ENCODE data around the gene CARS2.

Gene CARS2

DNA sequence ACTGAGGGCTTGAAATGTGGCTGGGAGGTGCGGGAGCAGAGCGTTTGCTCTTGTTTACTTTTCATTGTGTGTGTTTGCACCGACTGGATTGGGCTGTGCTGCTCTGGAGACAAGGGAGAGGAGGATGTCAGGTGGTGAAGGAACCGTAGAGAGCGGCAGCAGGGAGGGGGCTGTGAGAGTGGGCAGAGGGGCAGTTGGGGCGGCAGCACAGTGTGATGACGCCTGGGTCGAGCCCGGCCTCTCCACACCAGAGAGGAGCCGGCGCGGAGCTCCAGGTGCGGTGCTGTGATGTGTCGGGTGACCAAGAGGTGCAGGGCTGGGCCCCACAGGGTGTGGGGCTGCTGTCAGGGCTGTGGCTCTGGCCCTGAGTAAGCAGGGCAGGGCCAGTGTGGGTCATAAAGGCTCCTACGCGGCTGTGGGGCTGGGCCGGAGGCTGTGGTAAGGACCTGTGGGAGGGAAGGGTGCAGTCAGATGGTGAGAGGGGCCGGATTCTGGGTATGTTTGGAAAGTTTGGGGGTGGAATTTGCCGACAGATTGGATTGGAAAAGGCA is 80.1 kb downstream of the CARS2 start:
- H3K36me3 ChIP-seq (ENCODE audit: control insufficient read depth in 2 of 2, insufficient read depth in 1 of 2, low read length in 2 of 2) = peaks cover 4 to 52% of the 10 kb centered on the region in 2 experiments; a peak in 2 of 3 replicates

DNA sequence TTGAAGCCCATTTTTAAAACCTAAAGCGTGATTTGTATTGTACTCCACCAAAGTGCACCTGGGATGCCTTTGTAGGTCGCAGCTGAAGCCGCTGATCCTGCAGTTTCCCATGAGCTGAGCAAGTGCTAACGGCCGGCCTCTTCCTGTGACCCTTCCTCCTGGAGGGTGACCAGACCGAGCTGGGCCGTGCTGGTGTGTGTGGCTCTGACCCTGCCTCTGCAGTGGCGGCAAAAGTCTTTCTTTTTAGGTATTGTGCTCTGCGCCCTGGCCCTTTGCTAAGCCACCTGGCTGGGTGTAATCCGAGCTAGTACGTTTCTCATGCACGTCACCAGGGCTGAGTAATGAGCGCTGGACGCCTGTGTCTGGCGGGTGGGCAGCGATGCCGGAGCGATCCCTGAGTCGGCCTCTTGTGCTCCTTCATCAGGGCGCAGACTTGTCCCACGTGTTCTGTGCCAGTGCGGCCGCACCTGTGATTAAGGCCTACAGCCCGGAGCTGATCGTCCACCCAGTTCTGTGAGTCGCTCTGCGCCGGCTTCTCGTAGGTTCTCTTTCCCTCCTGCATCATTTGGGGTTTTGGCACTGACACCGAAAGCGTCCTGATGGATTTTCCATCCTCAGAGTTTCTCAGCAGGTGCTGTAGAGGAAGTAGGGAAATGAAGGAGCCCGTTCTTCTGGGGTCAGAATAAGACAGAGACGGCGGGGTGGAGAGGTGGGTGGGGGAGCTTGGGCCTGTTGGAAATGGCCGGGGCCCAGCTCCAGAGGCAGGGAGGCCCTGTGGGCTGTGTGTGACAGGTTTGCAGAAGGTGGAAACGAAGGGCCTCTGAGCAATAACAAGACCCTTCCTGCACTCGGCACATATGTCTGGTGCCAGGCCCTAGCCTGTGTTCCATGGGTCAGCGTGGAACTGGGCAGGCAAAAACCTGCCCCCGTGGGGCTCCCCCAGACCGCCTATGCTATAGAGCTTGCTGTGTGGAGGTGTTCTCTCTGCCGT is 80.9 kb downstream of the CARS2 start:
- ChIA-PET POLR2A (interaction anchor here (1.3 kb wide), 1 partner anchor 10 kb away, joined by 4 read pairs; the partner anchor contains the start of gene NAXD), CTCF (interaction anchor here (1.0 kb wide), 1 partner anchor 169 kb away, joined by 4 read pairs; no protein-coding TSS in a partner anchor)
- H3K4me3 ChIP-seq (ENCODE audit: low read depth, low read length) = no peak overlapping the region
- peaks cover 4 to 45% of the 10 kb centered on the region in 2 experiments; a peak in 2 of 3 replicates for H3K36me3 ChIP-seq (ENCODE audit: control insufficient read depth in 2 of 2, insufficient read depth in 1 of 2, low read length in 2 of 2)
- no peaks in the 10 kb centered on the region for H3K9me3 ChIP-seq (ENCODE audit: control insufficient read depth, insufficient read depth, low read depth, low read length)
- H3K4me1 ChIP-seq (ENCODE audit: control insufficient read depth, insufficient read depth, low read length) = no peaks in the 10 kb centered on the region
- H3K27ac ChIP-seq (ENCODE audit: extremely low read depth, low read depth, low read length) = 0 out of 2 replicates have a peak overlapping the region, but pooled peaks have one; percentile 9
- peak; percentile 22; the same call in 1 of the 2 replicates for TF ChIP-seq ZNF600 (tag by site-specific recombination; IDR thresholded peaks at IDR 0.05)
- TF ChIP-seq ZNF211 (tag by site-specific recombination; IDR thresholded peaks at IDR 0.05; ENCODE audit: low read depth) = no peak

More for the DNA sequence above, 80.1 kb downstream of the CARS2 start:
- ChIA-PET CTCF (no interaction called here), POLR2A (no interaction called here)
- TF ChIP-seq HOXD13 (CRISPR knock-in tag; IDR thresholded peaks at IDR 0.05; ENCODE audit: borderline replicate concordance) = no peak
- TF ChIP-seq, protein P1, sequence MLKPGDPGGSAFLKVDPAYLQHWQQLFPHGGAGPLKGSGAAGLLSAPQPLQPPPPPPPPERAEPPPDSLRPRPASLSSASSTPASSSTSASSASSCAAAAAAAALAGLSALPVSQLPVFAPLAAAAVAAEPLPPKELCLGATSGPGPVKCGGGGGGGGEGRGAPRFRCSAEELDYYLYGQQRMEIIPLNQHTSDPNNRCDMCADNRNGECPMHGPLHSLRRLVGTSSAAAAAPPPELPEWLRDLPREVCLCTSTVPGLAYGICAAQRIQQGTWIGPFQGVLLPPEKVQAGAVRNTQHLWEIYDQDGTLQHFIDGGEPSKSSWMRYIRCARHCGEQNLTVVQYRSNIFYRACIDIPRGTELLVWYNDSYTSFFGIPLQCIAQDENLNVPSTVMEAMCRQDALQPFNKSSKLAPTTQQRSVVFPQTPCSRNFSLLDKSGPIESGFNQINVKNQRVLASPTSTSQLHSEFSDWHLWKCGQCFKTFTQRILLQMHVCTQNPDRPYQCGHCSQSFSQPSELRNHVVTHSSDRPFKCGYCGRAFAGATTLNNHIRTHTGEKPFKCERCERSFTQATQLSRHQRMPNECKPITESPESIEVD (tag by site-specific recombination; IDR thresholded peaks at IDR 0.05) = no peak
- TF ChIP-seq EGR2 (tag by site-specific recombination; IDR thresholded peaks at IDR 0.05; ENCODE audit: low read depth) = peak; percentile 77
- TF ChIP-seq, protein P2, sequence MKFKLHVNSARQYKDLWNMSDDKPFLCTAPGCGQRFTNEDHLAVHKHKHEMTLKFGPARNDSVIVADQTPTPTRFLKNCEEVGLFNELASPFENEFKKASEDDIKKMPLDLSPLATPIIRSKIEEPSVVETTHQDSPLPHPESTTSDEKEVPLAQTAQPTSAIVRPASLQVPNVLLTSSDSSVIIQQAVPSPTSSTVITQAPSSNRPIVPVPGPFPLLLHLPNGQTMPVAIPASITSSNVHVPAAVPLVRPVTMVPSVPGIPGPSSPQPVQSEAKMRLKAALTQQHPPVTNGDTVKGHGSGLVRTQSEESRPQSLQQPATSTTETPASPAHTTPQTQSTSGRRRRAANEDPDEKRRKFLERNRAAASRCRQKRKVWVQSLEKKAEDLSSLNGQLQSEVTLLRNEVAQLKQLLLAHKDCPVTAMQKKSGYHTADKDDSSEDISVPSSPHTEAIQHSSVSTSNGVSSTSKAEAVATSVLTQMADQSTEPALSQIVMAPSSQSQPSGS (tag by site-specific recombination; IDR thresholded peaks at IDR 0.05; ENCODE audit: low read depth) = no peak
- TF ChIP-seq ZNF121 (tag by site-specific recombination; IDR thresholded peaks at IDR 0.05) = no peak
- no peak for TF ChIP-seq IKZF3 (tag by site-specific recombination; IDR thresholded peaks at IDR 0.05)
- peak; percentile 54; the same call in 1 of the 2 replicates for TF ChIP-seq ZFHX2 (tag by site-specific recombination; conservative IDR thresholded peaks at IDR 0.05)
- peak; percentile 59; the same call in 1 of the 2 replicates for TF ChIP-seq ZNF600 (tag by site-specific recombination; IDR thresholded peaks at IDR 0.05)
- TF ChIP-seq WT1 (tag by site-specific recombination; IDR thresholded peaks at IDR 0.05) = no peak
- TF ChIP-seq ZNF529 (tag by site-specific recombination; IDR thresholded peaks at IDR 0.05; ENCODE audit: insufficient replicate concordance) = no peak
- no peak for TF ChIP-seq KLF10 (tag by site-specific recombination; IDR thresholded peaks at IDR 0.05)
- TF ChIP-seq, protein P3, sequence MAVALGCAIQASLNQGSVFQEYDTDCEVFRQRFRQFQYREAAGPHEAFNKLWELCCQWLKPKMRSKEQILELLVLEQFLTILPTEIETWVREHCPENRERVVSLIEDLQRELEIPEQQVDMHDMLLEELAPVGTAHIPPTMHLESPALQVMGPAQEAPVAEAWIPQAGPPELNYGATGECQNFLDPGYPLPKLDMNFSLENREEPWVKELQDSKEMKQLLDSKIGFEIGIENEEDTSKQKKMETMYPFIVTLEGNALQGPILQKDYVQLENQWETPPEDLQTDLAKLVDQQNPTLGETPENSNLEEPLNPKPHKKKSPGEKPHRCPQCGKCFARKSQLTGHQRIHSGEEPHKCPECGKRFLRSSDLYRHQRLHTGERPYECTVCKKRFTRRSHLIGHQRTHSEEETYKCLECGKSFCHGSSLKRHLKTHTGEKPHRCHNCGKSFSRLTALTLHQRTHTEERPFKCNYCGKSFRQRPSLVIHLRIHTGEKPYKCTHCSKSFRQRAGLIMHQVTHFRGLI (tag by site-specific recombination; IDR thresholded peaks at IDR 0.05) = no peak
- Histone ChIP-seq H3K27ac (ENCODE audit: extremely low read depth, low read depth, low read length) (no peak overlapping the region), H3K4me3 (ENCODE audit: low read depth, low read length) (no peak overlapping the region), H3K4me1 (ENCODE audit: control insufficient read depth, insufficient read depth, low read length) (no peaks in the 10 kb centered on the region), H3K9me3 (ENCODE audit: control insufficient read depth, insufficient read depth, low read depth, low read length) (no peaks in the 10 kb centered on the region)

DNA sequence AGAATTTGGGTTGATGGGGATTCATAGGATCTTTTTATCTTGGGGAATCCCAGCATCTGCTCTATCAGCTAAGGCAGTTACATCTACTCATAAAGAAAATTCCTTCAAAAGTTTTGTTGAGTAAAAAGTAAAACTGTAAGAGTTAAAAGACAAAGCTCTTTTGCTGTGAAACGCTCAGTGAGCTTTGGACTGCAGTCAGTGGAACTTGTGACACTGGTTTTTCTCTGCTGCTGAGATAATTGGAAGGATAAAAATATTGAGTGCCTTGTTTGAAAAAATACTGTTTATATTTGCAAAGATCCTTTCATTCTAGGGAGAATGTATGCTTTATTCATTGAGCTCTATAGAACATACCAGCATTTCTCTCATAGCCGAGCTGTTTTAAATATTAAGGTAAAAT is 85.3 kb downstream of the CARS2 start:
- ChIA-PET CTCF (interaction anchor here (0.5 to 0.9 kb wide), 3 partner anchors 109 to 428 kb away, joined by 3 to 6 read pairs (median 3); no protein-coding TSS in a partner anchor), POLR2A (interaction anchor here (0.6 to 1.2 kb wide), 3 partner anchors 29 to 95 kb away, joined by 3 to 7 read pairs (median 4); partner anchors contain the start of gene ING1)
- Histone ChIP-seq H3K36me3 (ENCODE audit: control insufficient read depth in 2 of 2, insufficient read depth in 1 of 2, low read length in 2 of 2) (peaks cover 4 to 23% of the 10 kb centered on the region in 2 experiments; a peak in 2 of 3 replicates), H3K9me3 (ENCODE audit: control insufficient read depth, insufficient read depth, low read depth, low read length) (no peaks in the 10 kb centered on the region), H3K4me3 (ENCODE audit: low read depth, low read length) (no peak overlapping the region), H3K4me1 (ENCODE audit: control insufficient read depth, insufficient read depth, low read length) (no peaks in the 10 kb centered on the region), H3K27ac (ENCODE audit: extremely low read depth, low read depth, low read length) (no peak overlapping the region)
- TF ChIP-seq ZNF621 (tag by site-specific recombination; IDR thresholded peaks at IDR 0.05) = no peak
- TF ChIP-seq ZNF664 (tag by site-specific recombination; IDR thresholded peaks at IDR 0.05) = no peak
- TF ChIP-seq, protein P4, sequence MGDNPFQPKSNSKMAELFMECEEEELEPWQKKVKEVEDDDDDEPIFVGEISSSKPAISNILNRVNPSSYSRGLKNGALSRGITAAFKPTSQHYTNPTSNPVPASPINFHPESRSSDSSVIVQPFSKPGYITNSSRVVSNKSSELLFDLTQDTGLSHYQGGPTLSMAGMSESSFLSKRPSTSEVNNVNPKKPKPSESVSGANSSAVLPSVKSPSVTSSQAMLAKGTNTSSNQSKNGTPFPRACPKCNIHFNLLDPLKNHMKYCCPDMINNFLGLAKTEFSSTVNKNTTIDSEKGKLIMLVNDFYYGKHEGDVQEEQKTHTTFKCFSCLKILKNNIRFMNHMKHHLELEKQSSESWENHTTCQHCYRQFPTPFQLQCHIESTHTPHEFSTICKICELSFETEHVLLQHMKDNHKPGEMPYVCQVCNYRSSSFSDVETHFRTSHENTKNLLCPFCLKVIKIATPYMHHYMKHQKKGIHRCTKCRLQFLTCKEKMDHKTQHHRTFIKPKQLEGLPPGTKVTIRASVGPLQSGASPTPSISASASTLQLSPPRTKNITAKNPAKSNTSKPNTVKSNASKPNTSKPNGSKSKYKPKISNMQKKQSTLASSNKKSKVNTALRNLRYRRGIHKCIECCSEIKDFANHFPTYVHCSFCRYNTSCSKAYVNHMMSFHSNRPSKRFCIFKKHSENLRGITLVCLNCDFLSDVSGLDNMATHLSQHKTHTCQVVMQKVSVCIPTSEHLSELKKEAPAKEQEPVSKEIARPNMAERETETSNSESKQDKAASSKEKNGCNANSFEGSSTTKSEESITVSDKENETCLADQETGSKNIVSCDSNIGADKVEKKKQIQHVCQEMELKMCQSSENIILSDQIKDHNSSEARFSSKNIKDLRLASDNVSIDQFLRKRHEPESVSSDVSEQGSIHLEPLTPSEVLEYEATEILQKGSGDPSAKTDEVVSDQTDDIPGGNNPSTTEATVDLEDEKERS (tag by site-specific recombination; IDR thresholded peaks at IDR 0.05) = no peak
- TF ChIP-seq WT1 (tag by site-specific recombination; IDR thresholded peaks at IDR 0.05) = no peak
- no peak for TF ChIP-seq SETDB1 (IDR thresholded peaks at IDR 0.05; ENCODE audit: insufficient read length, low read length)
- TF ChIP-seq, protein P5, sequence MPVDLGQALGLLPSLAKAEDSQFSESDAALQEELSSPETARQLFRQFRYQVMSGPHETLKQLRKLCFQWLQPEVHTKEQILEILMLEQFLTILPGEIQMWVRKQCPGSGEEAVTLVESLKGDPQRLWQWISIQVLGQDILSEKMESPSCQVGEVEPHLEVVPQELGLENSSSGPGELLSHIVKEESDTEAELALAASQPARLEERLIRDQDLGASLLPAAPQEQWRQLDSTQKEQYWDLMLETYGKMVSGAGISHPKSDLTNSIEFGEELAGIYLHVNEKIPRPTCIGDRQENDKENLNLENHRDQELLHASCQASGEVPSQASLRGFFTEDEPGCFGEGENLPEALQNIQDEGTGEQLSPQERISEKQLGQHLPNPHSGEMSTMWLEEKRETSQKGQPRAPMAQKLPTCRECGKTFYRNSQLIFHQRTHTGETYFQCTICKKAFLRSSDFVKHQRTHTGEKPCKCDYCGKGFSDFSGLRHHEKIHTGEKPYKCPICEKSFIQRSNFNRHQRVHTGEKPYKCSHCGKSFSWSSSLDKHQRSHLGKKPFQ (tag by site-specific recombination; IDR thresholded peaks at IDR 0.05) = no peak

Measured in HEK293 (cell line).